HepG2 (cell line): ENCODE results near the gene FUT3. TPM values are rescaled to one million over a fixed set of nuclear protein-coding genes. Genes with fewer than 3 reads are reported as not detected.

Experiments used
- EP300 ChIP-seq, 3 experiments: sonication (generic) in 1 of 3; formaldehyde crosslinking in 1 of 3; IDR thresholded peaks; 2 replicates each; pipeline versions ENCODE4 v1.5.1 to v1.6.1; 2011 to 2020; ENCODE audit warnings: low read depth in 2 of 3, low read length in 2 of 3, borderline replicate concordance in 1 of 3, improper control_type of control experiment in 1 of 3, mild to moderate bottlenecking in 1 of 3, missing genetic modification reagents in 1 of 3, moderate library complexity in 1 of 3
- GTF2F1 ChIP-seq: fragments of 150-350 bp; IDR thresholded peaks from 2 replicates; pipeline ENCODE4 v1.6.1; 2014; ENCODE audit warnings: low read length
- HDAC1 ChIP-seq: sonication (generic); formaldehyde crosslinking; IDR thresholded peaks from 2 replicates; pipeline ENCODE4 v1.5.1; 2020; ENCODE audit warnings: mild to moderate bottlenecking, missing genetic modification reagents
- HMG20A ChIP-seq: IDR thresholded peaks from 2 replicates; pipeline ENCODE4 v1.6.1; 2016; ENCODE audit warnings: borderline replicate concordance
- LCORL ChIP-seq, 2 experiments: fragments of 450-650 bp in 1 of 2; sonication (generic) in 1 of 2; formaldehyde crosslinking in 1 of 2; IDR thresholded peaks; 2 replicates each; pipeline versions ENCODE4 v1.5.0 to v1.6.1; 2017 to 2020; ENCODE audit warnings: antibody characterized with exemption in 1 of 2, missing genetic modification reagents in 1 of 2
- MAZ ChIP-seq, 2 experiments: sonication (generic) in 1 of 2; formaldehyde crosslinking in 1 of 2; IDR thresholded peaks; 2 replicates each; pipeline versions ENCODE4 v1.5.0 to v1.6.1; 2012 to 2020; ENCODE audit warnings: low read depth in 2 of 2, mild to moderate bottlenecking in 2 of 2, borderline replicate concordance in 1 of 2, improper control_type of control experiment in 1 of 2, low read length in 1 of 2, missing genetic modification reagents in 1 of 2, moderate library complexity in 1 of 2
- MEF2D ChIP-seq: sonication (generic); formaldehyde crosslinking; IDR thresholded peaks from 2 replicates; pipeline ENCODE4 v1.5.1; 2020; ENCODE audit warnings: mild to moderate bottlenecking, missing genetic modification reagents
- PHF20 ChIP-seq: sonication (generic); formaldehyde crosslinking; IDR thresholded peaks from 2 replicates; pipeline ENCODE4 v1.5.0; 2020; ENCODE audit warnings: mild to moderate bottlenecking, missing genetic modification reagents
- SMC3 ChIP-seq: IDR thresholded peaks from 2 replicates; pipeline ENCODE4 v1.6.1; 2011; ENCODE audit warnings: low read length, improper control_type of control experiment
- ZMYM2 ChIP-seq: sonication (generic); formaldehyde crosslinking; IDR thresholded peaks from 2 replicates; pipeline ENCODE4 v1.8.0; 2022; ENCODE audit warnings: mild to moderate bottlenecking, missing genetic modification reagents
- ZNF709 ChIP-seq: sonication (generic); formaldehyde crosslinking; IDR thresholded peaks from 2 replicates; pipeline ENCODE4 v1.5.0; 2020; ENCODE audit warnings: mild to moderate bottlenecking, missing genetic modification reagents
- ZNF749 ChIP-seq: sonication (generic); formaldehyde crosslinking; IDR thresholded peaks from 2 replicates; pipeline ENCODE4 v1.8.0; 2022; ENCODE audit warnings: mild to moderate bottlenecking, missing genetic modification reagents, moderate library complexity, borderline replicate concordance
- polyA plus RNA-seq, 8 experiments: library from polyadenylated mRNA; depleted of rRNA in 3 of 8; stranded (reverse) in 7 of 8; unstranded in 1 of 8; fragments of >200 nt; fragmentation: Illumina TruSeq in 4 of 8; extraction: Trizol in 4 of 8; gene quantifications; 2 replicates each; pipeline versions ENCODE4 v1.2.1 to v1.2.3, GENCODE V29; 2011 to 2016; ENCODE audit warnings: low read depth in 4 of 8, missing spikeins in 1 of 8, mixed read lengths in 1 of 8; ENCODE audit not compliant: insufficient read depth in 1 of 8
- total RNA-seq, 5 experiments: library from RNA; depleted of rRNA; stranded (reverse); fragments of >200 nt; fragmentation: Illumina TruSeq; extraction: Trizol; gene quantifications; 2 replicates each; pipeline ENCODE4 v1.2.3, GENCODE V29; 2016; ENCODE audit warnings: low read depth in 1 of 5
- TF ChIP-seq, protein P1 (sequence below): sonication (generic); formaldehyde crosslinking; IDR thresholded peaks from 2 replicates; pipeline ENCODE4 v1.4.0; 2020; ENCODE audit warnings: missing genetic modification reagents
- TF ChIP-seq, protein P2 (sequence below): sonication (generic); formaldehyde crosslinking; IDR thresholded peaks from 2 replicates; pipeline ENCODE4 v1.8.0; 2022; ENCODE audit warnings: mild to moderate bottlenecking, missing genetic modification reagents, moderate library complexity
- TF ChIP-seq, protein P3 (sequence below): IDR thresholded peaks from 2 replicates; pipeline ENCODE4 v1.6.1; 2018; ENCODE audit warnings: missing genetic modification reagents
- TF ChIP-seq, protein P4 (sequence below): sonication (generic); formaldehyde crosslinking; IDR thresholded peaks from 2 replicates; pipeline ENCODE4 v1.4.0; 2020; ENCODE audit warnings: missing genetic modification reagents, borderline replicate concordance
- TF ChIP-seq, protein P5 (sequence below): sonication (generic); formaldehyde crosslinking; IDR thresholded peaks from 2 replicates; pipeline ENCODE4 v1.5.0; 2020; ENCODE audit warnings: mild to moderate bottlenecking, missing genetic modification reagents, moderate library complexity
- TF ChIP-seq, protein P6 (sequence below): sonication (generic); formaldehyde crosslinking; IDR thresholded peaks from 2 replicates; pipeline ENCODE4 v1.5.0; 2020; ENCODE audit warnings: missing genetic modification reagents

Gene FUT3
- total and polyA plus RNA-seq, 2 of the 13 experiments (the other 11 are each of a cell fraction or from before 2014, with no cell fraction given) = 0.53 to 1.1 TPM

DNA sequence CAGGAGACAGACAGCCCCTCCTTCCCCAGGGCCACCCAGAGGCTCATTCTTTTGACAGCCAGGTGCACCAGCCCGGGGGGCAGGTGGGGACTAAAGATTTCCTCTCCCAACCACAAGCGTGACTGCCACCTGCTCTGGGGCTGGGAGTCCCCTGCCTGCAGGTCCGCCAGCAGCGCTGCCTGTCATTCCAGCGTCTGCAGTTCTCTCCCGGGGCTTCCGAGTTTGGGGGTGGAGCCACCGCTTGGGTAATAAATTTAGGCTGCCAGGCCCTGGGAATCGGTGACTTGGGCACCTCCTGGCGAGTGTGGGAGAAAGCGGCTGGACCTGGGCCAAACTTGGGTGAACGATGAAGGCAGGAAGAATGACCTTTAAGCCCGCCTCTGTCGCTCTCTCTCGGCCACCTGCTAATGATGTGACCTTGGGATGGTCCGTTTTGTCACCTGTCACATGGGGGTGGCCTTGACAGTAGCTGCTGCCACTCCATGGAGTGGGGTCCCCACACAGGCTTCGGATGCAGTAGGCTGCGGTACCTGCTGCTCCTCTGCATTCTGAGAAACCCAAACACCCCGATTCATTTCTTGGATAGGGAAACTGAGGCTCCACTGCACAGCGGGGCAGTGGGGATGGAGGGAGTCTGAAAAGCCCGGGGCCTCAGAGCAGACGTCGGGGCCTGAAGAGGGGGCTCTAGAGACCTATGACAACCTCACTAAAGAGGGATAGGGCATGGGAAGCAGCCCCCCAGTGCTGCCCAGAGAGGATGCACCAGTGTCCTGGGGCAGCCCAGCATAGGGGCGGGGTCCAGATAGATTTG, 24.5 kb downstream of the FUT3 start (continued):
- TF ChIP-seq, protein P1, sequence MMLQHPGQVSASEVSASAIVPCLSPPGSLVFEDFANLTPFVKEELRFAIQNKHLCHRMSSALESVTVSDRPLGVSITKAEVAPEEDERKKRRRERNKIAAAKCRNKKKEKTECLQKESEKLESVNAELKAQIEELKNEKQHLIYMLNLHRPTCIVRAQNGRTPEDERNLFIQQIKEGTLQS (CRISPR knock-in tag) = no peak
- TF ChIP-seq EP300 (IDR thresholded peaks at IDR 0.05; ENCODE audit: low read depth in 2 of 2, low read length in 2 of 2) (0 out of 4 replicates have a peak, but pooled peaks of 1 of the 2 experiments have one; percentile 25), EP300 (CRISPR knock-in tag; IDR thresholded peaks at IDR 0.05; ENCODE audit: borderline replicate concordance) (no peak), MAZ (IDR thresholded peaks at IDR 0.05; ENCODE audit: borderline replicate concordance, low read depth, low read length) (no peak), MAZ (CRISPR knock-in tag; IDR thresholded peaks at IDR 0.05; ENCODE audit: low read depth) (peak; percentile 49; the same call in 1 of the 2 replicates), ZMYM2 (CRISPR knock-in tag) (peak; percentile 20; the same call in 1 of the 2 replicates), LCORL (IDR thresholded peaks at IDR 0.05) (no peak), LCORL (CRISPR knock-in tag; IDR thresholded peaks at IDR 0.05) (peak; percentile 97), MEF2D (CRISPR knock-in tag) (peak; percentile 87), ZNF709 (CRISPR knock-in tag) (no peak; the same call in 1 of the 2 replicates), ZNF749 (CRISPR knock-in tag) (0 out of 2 replicates have a peak, but pooled peaks have one; percentile 67), SMC3 (peak; percentile 24; the same call in 1 of the 2 replicates), HDAC1 (peak; percentile 63), HMG20A (CRISPR knock-in tag) (peak; percentile 66; the same call in 1 of the 2 replicates), PHF20 (CRISPR knock-in tag) (0 out of 2 replicates have a peak, but pooled peaks have one; percentile 44), GTF2F1 (no peak)
- TF ChIP-seq, protein P2, sequence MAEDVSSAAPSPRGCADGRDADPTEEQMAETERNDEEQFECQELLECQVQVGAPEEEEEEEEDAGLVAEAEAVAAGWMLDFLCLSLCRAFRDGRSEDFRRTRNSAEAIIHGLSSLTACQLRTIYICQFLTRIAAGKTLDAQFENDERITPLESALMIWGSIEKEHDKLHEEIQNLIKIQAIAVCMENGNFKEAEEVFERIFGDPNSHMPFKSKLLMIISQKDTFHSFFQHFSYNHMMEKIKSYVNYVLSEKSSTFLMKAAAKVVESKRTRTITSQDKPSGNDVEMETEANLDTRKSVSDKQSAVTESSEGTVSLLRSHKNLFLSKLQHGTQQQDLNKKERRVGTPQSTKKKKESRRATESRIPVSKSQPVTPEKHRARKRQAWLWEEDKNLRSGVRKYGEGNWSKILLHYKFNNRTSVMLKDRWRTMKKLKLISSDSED = no peak
- TF ChIP-seq, protein P3, sequence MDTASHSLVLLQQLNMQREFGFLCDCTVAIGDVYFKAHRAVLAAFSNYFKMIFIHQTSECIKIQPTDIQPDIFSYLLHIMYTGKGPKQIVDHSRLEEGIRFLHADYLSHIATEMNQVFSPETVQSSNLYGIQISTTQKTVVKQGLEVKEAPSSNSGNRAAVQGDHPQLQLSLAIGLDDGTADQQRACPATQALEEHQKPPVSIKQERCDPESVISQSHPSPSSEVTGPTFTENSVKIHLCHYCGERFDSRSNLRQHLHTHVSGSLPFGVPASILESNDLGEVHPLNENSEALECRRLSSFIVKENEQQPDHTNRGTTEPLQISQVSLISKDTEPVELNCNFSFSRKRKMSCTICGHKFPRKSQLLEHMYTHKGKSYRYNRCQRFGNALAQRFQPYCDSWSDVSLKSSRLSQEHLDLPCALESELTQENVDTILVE (CRISPR knock-in tag) = peak; percentile 69; the same call in 1 of the 2 replicates
- TF ChIP-seq, protein P4, sequence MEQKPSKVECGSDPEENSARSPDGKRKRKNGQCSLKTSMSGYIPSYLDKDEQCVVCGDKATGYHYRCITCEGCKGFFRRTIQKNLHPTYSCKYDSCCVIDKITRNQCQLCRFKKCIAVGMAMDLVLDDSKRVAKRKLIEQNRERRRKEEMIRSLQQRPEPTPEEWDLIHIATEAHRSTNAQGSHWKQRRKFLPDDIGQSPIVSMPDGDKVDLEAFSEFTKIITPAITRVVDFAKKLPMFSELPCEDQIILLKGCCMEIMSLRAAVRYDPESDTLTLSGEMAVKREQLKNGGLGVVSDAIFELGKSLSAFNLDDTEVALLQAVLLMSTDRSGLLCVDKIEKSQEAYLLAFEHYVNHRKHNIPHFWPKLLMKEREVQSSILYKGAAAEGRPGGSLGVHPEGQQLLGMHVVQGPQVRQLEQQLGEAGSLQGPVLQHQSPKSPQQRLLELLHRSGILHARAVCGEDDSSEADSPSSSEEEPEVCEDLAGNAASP (CRISPR knock-in tag) = peak; percentile 19; the same call in 1 of the 2 replicates
- TF ChIP-seq, protein P5, sequence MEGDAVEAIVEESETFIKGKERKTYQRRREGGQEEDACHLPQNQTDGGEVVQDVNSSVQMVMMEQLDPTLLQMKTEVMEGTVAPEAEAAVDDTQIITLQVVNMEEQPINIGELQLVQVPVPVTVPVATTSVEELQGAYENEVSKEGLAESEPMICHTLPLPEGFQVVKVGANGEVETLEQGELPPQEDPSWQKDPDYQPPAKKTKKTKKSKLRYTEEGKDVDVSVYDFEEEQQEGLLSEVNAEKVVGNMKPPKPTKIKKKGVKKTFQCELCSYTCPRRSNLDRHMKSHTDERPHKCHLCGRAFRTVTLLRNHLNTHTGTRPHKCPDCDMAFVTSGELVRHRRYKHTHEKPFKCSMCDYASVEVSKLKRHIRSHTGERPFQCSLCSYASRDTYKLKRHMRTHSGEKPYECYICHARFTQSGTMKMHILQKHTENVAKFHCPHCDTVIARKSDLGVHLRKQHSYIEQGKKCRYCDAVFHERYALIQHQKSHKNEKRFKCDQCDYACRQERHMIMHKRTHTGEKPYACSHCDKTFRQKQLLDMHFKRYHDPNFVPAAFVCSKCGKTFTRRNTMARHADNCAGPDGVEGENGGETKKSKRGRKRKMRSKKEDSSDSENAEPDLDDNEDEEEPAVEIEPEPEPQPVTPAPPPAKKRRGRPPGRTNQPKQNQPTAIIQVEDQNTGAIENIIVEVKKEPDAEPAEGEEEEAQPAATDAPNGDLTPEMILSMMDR = peak; percentile 70
- TF ChIP-seq, protein P6, sequence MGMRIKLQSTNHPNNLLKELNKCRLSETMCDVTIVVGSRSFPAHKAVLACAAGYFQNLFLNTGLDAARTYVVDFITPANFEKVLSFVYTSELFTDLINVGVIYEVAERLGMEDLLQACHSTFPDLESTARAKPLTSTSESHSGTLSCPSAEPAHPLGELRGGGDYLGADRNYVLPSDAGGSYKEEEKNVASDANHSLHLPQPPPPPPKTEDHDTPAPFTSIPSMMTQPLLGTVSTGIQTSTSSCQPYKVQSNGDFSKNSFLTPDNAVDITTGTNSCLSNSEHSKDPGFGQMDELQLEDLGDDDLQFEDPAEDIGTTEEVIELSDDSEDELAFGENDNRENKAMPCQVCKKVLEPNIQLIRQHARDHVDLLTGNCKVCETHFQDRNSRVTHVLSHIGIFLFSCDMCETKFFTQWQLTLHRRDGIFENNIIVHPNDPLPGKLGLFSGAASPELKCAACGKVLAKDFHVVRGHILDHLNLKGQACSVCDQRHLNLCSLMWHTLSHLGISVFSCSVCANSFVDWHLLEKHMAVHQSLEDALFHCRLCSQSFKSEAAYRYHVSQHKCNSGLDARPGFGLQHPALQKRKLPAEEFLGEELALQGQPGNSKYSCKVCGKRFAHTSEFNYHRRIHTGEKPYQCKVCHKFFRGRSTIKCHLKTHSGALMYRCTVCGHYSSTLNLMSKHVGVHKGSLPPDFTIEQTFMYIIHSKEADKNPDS = peak; percentile 73; the same call in 1 of the 2 replicates
